PC-9 (cell line): ENCODE data around the gene DOLPP1. TPM values are rescaled to one million over a fixed set of nuclear protein-coding genes. Genes with fewer than 3 reads are reported as not detected.
A peak's percentile ranks its signal among the peaks of the same experiment; 100 is the strongest.

Experiments used
- BruUV-seq: library from RNA; stranded (reverse); fragments of 400-500 nt; replicated peaks from 2 replicates; lab custom pipeline; 2021; lab: Mats Ljungman, UMichigan
- CTCF ChIA-PET: fragments of 300-600 bp; sonication (Branson Sonifier 250); formaldehyde crosslinking; loops from one replicate; lab custom pipeline; 2022; ENCODE audit warnings: antibody characterized with exemption; lab: Charles Lee
- POLR2A ChIA-PET: fragments of 300-600 bp; sonication (Branson Sonifier 250); formaldehyde crosslinking; loops from one replicate; lab custom pipeline; 2022; ENCODE audit warnings: antibody characterized with exemption; ENCODE audit not compliant: unreplicated experiment; lab: Charles Lee
- DNase-seq, 2 experiments: peaks; one replicate each; pipeline versions ENCODE4 v3.0.0 to v3.0.0-alpha.2; 2015 to 2022; ENCODE audit warnings: mixed read lengths in 1 of 2
- H2AFZ ChIP-seq: fragments of 200-600 bp; sonication (generic); 2 replicates; pipeline ENCODE4 v1.8.1; 2017; ENCODE audit warnings: antibody characterized with exemption
- H3F3A ChIP-seq: fragments of 200-600 bp; sonication (generic); 2 replicates; pipeline ENCODE4 v1.8.1; 2017; ENCODE audit warnings: antibody characterized with exemption, mild to moderate bottlenecking, low read depth; ENCODE audit not compliant: insufficient read depth
- H3K27ac ChIP-seq: fragments of 200-600 bp; sonication (generic); 2 replicates; pipeline ENCODE4 v1.6.1; 2016; ENCODE audit warnings: mixed run types
- H3K27me3 ChIP-seq: fragments of 200-600 bp; sonication (generic); 2 replicates; pipeline ENCODE4 v1.6.1; 2016; ENCODE audit warnings: low read depth, mixed run types; ENCODE audit not compliant: insufficient read depth
- H3K36me3 ChIP-seq: fragments of 200-600 bp; sonication (generic); 2 replicates; pipeline ENCODE4 v1.6.1; 2016; ENCODE audit warnings: low read depth, mixed run types
- H3K4me1 ChIP-seq: fragments of 200-600 bp; sonication (generic); replicated peaks from 2 replicates; pipeline ENCODE4 v1.6.1; 2016; ENCODE audit warnings: mixed run types; ENCODE audit not compliant: insufficient read depth
- H3K4me2 ChIP-seq: fragments of 200-600 bp; sonication (generic); 2 replicates; pipeline ENCODE4 v1.6.1; 2017; ENCODE audit warnings: mixed run types
- H3K4me3 ChIP-seq: fragments of 200-600 bp; sonication (generic); 2 replicates; pipeline ENCODE4 v1.6.1; 2016; ENCODE audit warnings: mixed run types
- H3K79me2 ChIP-seq: fragments of 200-600 bp; sonication (generic); 2 replicates; pipeline ENCODE4 v1.6.1; 2017; ENCODE audit warnings: low read depth, mixed run types
- H3K9me2 ChIP-seq: fragments of 200-600 bp; sonication (generic); 2 replicates; pipeline ENCODE4 v1.8.1; 2017; ENCODE audit warnings: mild to moderate bottlenecking; ENCODE audit not compliant: insufficient read depth
- H3K9me3 ChIP-seq: fragments of 200-600 bp; sonication (generic); 2 replicates; pipeline ENCODE4 v1.8.1; 2016; ENCODE audit warnings: low read depth; ENCODE audit not compliant: insufficient read depth
- H4K20me1 ChIP-seq: fragments of 200-600 bp; sonication (generic); 2 replicates; pipeline ENCODE4 v1.8.1; 2017; ENCODE audit not compliant: insufficient read depth
- EZH2 ChIP-seq: fragments of 200-600 bp; sonication (generic); IDR thresholded peaks from 2 replicates; pipeline ENCODE4 v1.8.0; 2017; ENCODE audit warnings: antibody characterized with exemption, low read depth
- intact Hi-C: fragments of 100-400 bp; cut with micrococcal nuclease; formaldehyde crosslinking; loops from one replicate; pipeline ENCODE4 v1.10.0; 2022; ENCODE audit not compliant: unreplicated experiment
- total RNA-seq: library from RNA; stranded (reverse); gene quantifications from 2 replicates; pipeline ENCODE4 v1.2.3, GENCODE V29; 2021
- TF ChIP-seq, protein P1 (sequence below): fragments of 200-600 bp; sonication (generic); conservative IDR thresholded peaks from 2 replicates; pipeline ENCODE4 v1.6.1; 2017; ENCODE audit warnings: mixed run types, antibody characterized with exemption, mild to moderate bottlenecking, moderate library complexity

Gene DOLPP1
- total RNA-seq, 1 experiment from 2014 or later: 24.4 TPM

DNA sequence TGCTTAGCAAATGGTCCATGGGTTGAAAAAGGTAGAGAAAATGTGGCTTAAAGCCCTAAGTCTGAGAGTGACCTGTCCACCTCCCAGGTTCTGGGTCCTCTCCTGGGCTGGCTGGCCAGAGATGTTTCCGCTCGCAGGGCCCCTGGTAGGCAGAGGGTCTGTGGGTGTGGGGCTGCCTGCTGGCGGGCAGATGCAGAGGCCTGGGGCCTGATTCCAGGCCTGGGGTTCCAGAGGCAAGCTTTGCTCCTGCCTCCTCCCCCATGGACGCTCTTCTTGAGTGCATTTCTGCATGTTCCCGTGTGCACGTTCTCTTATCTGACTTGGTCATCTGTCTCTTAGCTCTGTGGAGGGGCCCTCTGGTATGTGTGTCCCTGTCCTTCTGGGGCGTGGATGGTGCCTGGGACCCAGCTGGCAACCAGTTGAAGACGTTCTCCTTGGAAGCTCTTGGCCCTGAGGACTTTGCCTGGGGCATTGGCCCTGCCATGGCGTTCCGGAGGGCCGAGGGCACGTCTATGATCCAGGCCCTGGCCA is 40.7 kb upstream of the DOLPP1 start:
- Histone ChIP-seq H3K36me3 (no peaks in the 10 kb centered on the region), H3K4me3 (no peak overlapping the region), H3K27ac (no peak overlapping the region), H3K27me3 (no peaks in the 10 kb centered on the region), H4K20me1 (no peaks in the 10 kb centered on the region; the same call in 1 of the 2 replicates), H3F3A (peaks cover 8% of the 10 kb centered on the region; the same call in 1 of the 2 replicates), H3K4me2 (no peak overlapping the region), H3K79me2 (peaks cover 28% of the 10 kb centered on the region), H3K9me3 (no peaks in the 10 kb centered on the region), H2AFZ (no peak overlapping the region), H3K9me2 (no peaks in the 10 kb centered on the region), H3K4me1 (peaks cover 19% of the 10 kb centered on the region)
- no peak for DNase-seq
- TF ChIP-seq EZH2: no peak
- TF ChIP-seq, protein P1, sequence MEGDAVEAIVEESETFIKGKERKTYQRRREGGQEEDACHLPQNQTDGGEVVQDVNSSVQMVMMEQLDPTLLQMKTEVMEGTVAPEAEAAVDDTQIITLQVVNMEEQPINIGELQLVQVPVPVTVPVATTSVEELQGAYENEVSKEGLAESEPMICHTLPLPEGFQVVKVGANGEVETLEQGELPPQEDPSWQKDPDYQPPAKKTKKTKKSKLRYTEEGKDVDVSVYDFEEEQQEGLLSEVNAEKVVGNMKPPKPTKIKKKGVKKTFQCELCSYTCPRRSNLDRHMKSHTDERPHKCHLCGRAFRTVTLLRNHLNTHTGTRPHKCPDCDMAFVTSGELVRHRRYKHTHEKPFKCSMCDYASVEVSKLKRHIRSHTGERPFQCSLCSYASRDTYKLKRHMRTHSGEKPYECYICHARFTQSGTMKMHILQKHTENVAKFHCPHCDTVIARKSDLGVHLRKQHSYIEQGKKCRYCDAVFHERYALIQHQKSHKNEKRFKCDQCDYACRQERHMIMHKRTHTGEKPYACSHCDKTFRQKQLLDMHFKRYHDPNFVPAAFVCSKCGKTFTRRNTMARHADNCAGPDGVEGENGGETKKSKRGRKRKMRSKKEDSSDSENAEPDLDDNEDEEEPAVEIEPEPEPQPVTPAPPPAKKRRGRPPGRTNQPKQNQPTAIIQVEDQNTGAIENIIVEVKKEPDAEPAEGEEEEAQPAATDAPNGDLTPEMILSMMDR: no peak
- CTCF ChIA-PET: no interaction called here
- intact Hi-C loops: no loop called here
- BruUV-seq: TSS peak; percentile 8
- POLR2A ChIA-PET: no interaction called here

- H3K4me3 ChIP-seq: no peak overlapping the region
- no peak overlapping the region for H3K4me2 ChIP-seq
- H3K9me2 ChIP-seq: no peaks in the 10 kb centered on the region
- intact Hi-C loops: no loop called here
- DNase-seq: no peak
- CTCF ChIA-PET: no interaction called here
- peaks cover 13% of the 10 kb centered on the region for H3K4me1 ChIP-seq
- POLR2A ChIA-PET: no interaction called here
- TF ChIP-seq EZH2: no peak
- TF ChIP-seq, protein P1: no peak
- H3K27me3 ChIP-seq: no peaks in the 10 kb centered on the region
- H3K27ac ChIP-seq: no peak overlapping the region
- no peaks in the 10 kb centered on the region for H3K9me3 ChIP-seq
- no peaks in the 10 kb centered on the region; the same call in 1 of the 2 replicates for H4K20me1 ChIP-seq
- peaks cover 24% of the 10 kb centered on the region for H3K79me2 ChIP-seq
- H3K36me3 ChIP-seq: no peaks in the 10 kb centered on the region; the same call in 1 of the 2 replicates
- no peak overlapping the region for H2AFZ ChIP-seq
- H3F3A ChIP-seq: no peaks in the 10 kb centered on the region
- BruUV-seq: no TSS peak
These were observed 38.9 kb upstream of the DOLPP1 start for GRCh38 chr9:129042016-129042415.

GRCh38 chr9:129052592-129052991 is 28.3 kb upstream of the DOLPP1 start:
- H3K4me1 ChIP-seq: peaks cover 32% of the 10 kb centered on the region
- ChIA-PET POLR2A (interaction anchor here (0.5 to 1.1 kb wide), 4 partner anchors 16 to 573 kb away, joined by 3 to 8 read pairs (median 3); partner anchors contain the start of gene MIGA2), CTCF (interaction anchor here (1.2 kb wide), 1 partner anchor 24 kb away, joined by 15 read pairs; the partner anchor contains the start of gene SH3GLB2)
- TF ChIP-seq, protein P1: no peak
- no peak for TF ChIP-seq EZH2
- peak overlapping the region; percentile 74 for H3K27ac ChIP-seq
- peak overlapping the region; percentile 61 for H3K4me2 ChIP-seq
- BruUV-seq: no TSS peak
- no peaks in the 10 kb centered on the region for H3K27me3 ChIP-seq
- H2AFZ ChIP-seq: no peak overlapping the region
- no peaks in the 10 kb centered on the region for H4K20me1 ChIP-seq
- no peaks in the 10 kb centered on the region for H3K9me3 ChIP-seq
- H3K9me2 ChIP-seq: no peaks in the 10 kb centered on the region
- H3K79me2 ChIP-seq: peaks cover 6% of the 10 kb centered on the region; the same call in 1 of the 2 replicates
- peaks cover 41% of the 10 kb centered on the region for H3F3A ChIP-seq
- peaks cover 20% of the 10 kb centered on the region for H3K36me3 ChIP-seq
- intact Hi-C loops: loop anchor here (1.0 to 10.0 kb wide), 4 partner anchors 29 to 498 kb away; partner anchors contain the start of genes CRAT, DOLPP1, PTPA and SPTAN1
- no peak overlapping the region; the same call in 1 of the 2 replicates for H3K4me3 ChIP-seq
- DNase-seq: peak; percentile 99 to 100
